ENCODE data around the gene PRUNE2.

Gene PRUNE2

DNA sequence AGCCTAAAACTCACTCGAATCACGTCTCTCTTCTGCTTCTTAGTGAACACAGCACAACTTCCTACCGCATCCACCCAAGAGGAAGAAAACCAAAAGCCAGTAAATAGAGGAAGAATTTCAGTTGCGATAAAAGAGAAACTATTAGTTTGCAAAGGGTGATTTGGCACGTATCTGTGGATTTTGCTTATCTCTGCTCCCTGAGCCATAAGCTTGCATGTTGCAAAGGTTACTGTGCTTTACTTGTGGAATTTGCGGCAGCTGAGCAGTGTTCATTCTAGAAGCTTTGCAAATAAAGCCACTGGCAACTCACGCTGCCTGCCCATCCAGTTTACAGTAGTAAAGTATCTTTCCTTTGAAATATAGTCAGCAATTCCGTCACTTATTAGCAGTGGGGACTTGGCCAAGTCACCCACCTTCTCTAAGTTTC, 290.7 kb downstream of the PRUNE2 start:
- H3K36me3 ChIP-seq, result no peaks in the 10 kb centered on the region

DNA sequence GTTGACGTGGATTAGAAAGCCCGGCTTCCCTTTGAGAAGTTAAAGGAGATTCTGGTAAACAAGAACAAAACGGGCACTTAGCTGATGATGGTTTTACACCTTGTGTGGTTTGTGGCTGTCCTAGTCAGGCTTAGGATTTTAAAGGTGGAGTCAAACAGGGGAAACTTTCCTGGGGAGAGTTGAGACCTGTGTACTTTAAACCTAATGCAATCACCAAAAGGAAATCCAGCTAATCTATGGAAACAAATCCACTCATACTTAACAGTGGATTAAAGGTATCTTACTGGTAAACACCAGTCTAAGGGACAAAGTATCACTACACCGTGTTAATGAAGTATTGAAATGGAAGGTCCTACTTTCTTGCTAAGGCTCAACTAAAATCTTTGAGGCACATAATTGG, 291.9 kb downstream of the PRUNE2 start:
- Histone ChIP-seq H3K4me3 (ENCODE audit: low read depth in 1 of 2, low read length in 1 of 2) (no peak overlapping the region), H3K36me3 (no peaks in the 10 kb centered on the region), H3K27me3 (no peaks in the 10 kb centered on the region), H3K4me1 (ENCODE audit: control insufficient read depth in 1 of 2, insufficient read depth in 1 of 2, low read depth in 1 of 2, low read length in 1 of 2) (peaks cover 42 to 57% of the 10 kb centered on the region in 2 experiments), H3K9me3 (no peaks in the 10 kb centered on the region), H3K27ac (no peak overlapping the region)
- TF ChIP-seq, protein P1, sequence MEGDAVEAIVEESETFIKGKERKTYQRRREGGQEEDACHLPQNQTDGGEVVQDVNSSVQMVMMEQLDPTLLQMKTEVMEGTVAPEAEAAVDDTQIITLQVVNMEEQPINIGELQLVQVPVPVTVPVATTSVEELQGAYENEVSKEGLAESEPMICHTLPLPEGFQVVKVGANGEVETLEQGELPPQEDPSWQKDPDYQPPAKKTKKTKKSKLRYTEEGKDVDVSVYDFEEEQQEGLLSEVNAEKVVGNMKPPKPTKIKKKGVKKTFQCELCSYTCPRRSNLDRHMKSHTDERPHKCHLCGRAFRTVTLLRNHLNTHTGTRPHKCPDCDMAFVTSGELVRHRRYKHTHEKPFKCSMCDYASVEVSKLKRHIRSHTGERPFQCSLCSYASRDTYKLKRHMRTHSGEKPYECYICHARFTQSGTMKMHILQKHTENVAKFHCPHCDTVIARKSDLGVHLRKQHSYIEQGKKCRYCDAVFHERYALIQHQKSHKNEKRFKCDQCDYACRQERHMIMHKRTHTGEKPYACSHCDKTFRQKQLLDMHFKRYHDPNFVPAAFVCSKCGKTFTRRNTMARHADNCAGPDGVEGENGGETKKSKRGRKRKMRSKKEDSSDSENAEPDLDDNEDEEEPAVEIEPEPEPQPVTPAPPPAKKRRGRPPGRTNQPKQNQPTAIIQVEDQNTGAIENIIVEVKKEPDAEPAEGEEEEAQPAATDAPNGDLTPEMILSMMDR (IDR thresholded peaks at IDR 0.05), result no peak

More for the DNA sequence above, 290.7 kb downstream of the PRUNE2 start:
- Histone ChIP-seq H3K4me1 (ENCODE audit: control insufficient read depth in 1 of 2, insufficient read depth in 1 of 2, low read depth in 1 of 2, low read length in 1 of 2) (peaks cover 41 to 57% of the 10 kb centered on the region in 2 experiments), H3K9me3 (no peaks in the 10 kb centered on the region), H3K4me3 (ENCODE audit: low read depth in 1 of 2, low read length in 1 of 2) (peak overlapping the region; percentile 53 to 58), H3K27ac (peak overlapping the region; percentile 83), H3K27me3 (no peaks in the 10 kb centered on the region)
- TF ChIP-seq, protein P1 (IDR thresholded peaks at IDR 0.05), result no peak

DNA sequence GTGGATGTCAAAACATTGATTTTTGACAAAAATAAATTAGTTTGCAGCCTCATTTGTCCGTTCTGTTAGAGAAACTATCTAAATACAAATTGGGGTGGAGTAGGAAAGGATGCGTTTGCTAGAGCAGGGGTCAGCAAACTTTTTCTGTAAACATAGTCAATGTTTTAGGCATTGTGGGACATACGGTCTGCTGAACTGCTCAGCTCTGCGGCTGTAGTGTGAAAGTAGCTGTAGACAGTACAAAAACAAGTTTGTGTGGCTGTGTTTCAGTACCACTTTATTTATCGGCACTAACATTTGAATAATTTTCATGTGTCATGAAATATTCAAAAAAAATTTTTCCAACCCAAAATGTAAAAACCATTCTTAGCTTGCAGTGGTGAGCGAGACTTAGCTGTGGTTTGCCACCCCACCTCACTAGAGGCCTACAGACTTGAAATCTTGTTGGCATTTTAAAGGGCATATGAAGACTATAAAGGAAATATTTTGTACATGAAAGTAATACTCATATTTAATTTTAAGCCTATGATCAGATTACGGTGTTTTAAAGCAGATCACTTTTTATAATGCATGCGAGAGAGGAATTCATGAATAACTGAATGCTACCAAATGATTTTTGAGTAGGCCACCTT, 292.6 kb downstream of the PRUNE2 start:
- Histone ChIP-seq H3K9me3 (no peaks in the 10 kb centered on the region), H3K27me3 (no peaks in the 10 kb centered on the region), H3K4me1 (ENCODE audit: control insufficient read depth in 1 of 2, insufficient read depth in 1 of 2, low read depth in 1 of 2, low read length in 1 of 2) (peaks cover 42 to 57% of the 10 kb centered on the region in 2 experiments), H3K27ac (no peak overlapping the region), H3K36me3 (no peaks in the 10 kb centered on the region), H3K4me3 (ENCODE audit: low read depth in 1 of 2, low read length in 1 of 2) (no peak overlapping the region)
- TF ChIP-seq, protein P1 (IDR thresholded peaks at IDR 0.05), result no peak

DNA sequence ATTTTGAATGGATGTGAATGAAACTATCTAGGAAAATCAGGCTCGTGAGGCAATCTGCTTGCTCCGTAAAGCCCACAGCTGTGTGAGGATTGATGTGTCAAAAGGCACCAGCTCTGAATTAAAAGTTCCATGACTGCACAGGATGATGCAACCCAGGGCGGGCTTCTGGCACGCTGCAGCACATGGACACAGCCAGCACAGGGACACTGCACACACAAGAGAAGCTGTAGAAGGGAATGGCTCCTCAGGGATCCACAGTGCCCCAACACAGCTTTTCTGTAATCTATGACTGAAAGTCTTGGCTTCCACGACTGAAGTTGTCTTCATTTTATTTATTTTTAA, 295.9 kb downstream of the PRUNE2 start:
- peaks cover 49 to 61% of the 10 kb centered on the region in 2 experiments for H3K4me1 ChIP-seq (ENCODE audit: control insufficient read depth in 1 of 2, insufficient read depth in 1 of 2, low read depth in 1 of 2, low read length in 1 of 2)
- H3K27ac ChIP-seq, result no peak overlapping the region

DNA sequence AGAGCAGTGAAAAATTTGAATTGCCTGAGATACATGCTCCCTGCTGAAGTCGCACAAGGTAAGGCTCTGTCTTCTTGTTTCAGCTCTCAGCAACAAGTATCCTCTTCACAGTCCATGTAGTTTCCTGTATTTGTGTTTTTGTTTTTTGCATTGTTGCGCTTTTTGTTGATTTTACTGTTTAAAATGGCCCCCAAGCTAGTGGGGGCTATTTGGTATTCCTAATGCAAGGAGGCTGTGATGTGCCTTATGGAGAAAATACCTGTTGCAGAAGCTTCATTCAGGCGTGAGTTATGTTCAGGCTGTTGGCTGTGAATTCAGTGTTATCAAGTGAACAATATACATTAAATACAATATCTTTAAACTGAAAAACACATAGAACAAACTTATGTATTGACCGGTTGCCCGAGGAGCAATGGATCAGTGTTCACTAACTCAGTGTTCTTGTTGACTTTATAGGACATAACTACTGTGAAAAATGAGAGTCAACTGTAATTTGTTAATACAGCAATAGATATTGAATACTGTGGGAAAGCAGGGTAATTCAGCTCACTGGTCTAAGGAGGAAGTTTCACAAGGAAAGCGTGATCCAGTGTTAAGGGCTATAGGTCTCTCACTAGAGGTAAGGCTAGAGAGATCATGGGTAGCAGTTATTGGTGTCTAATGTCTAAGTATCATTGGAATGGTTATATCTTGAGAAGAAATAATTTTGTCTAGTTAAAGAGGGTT, 296.5 kb downstream of the PRUNE2 start:
- H3K27ac ChIP-seq, result peak overlapping the region; percentile 80
- TF ChIP-seq, protein P1 (IDR thresholded peaks at IDR 0.05), result no peak
- no peaks in the 10 kb centered on the region for H3K9me3 ChIP-seq
- H3K4me3 ChIP-seq (ENCODE audit: low read depth in 1 of 2, low read length in 1 of 2), result no peak overlapping the region
- peaks cover 44 to 56% of the 10 kb centered on the region in 2 experiments for H3K4me1 ChIP-seq (ENCODE audit: control insufficient read depth in 1 of 2, insufficient read depth in 1 of 2, low read depth in 1 of 2, low read length in 1 of 2)
- no peaks in the 10 kb centered on the region for H3K27me3 ChIP-seq
- no peaks in the 10 kb centered on the region for H3K36me3 ChIP-seq

More for the DNA sequence above, 295.9 kb downstream of the PRUNE2 start:
- no peaks in the 10 kb centered on the region for H3K36me3 ChIP-seq
- no peaks in the 10 kb centered on the region for H3K9me3 ChIP-seq
- no peak overlapping the region for H3K4me3 ChIP-seq (ENCODE audit: low read depth in 1 of 2, low read length in 1 of 2)
- no peaks in the 10 kb centered on the region for H3K27me3 ChIP-seq
- TF ChIP-seq, protein P1 (IDR thresholded peaks at IDR 0.05), result no peak
